ENCODE data around the gene USP10.

Gene USP10

DNA sequence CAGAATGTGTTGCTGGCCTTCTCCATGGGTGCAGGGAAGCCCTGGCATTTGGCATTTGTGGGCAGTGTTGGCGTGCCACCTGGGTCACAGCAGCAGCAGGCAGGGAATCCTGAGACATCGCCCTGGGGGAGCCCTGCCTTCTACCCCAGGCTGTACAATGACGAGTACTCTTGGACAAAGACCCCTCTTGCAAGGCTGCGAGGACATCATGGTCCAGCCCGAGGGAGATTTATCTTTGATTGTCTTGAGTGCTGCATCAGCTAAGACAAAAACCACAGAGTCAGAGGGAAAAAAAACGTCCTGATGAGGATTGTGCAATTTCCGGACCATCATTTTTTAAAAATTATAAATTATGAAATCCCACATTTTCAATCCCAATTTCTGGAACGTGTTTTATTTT lies 123.7 kb downstream of the USP10 start:
- DNase-seq (ENCODE audit: low spot score), result no peak

DNA sequence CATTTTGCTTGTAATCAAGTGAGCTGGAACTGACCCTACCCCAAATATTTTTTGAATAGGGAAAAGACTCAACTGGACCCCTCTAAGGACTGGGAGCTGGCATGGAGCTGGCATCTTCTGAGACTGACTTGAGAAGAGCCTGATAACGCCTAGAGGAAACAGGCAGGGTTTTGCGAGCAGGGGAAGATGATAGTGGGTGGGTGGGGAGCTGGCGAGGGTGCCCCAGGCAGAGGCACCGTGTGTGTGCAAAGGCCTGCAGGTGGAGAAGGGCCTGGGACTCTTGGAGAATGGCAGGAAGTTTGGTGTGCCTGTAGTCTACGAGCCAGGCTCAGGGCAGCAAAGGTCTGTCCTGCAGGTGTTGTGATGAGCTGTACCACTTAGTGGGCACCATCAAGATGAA lies 124.1 kb downstream of the USP10 start:
- no peak for DNase-seq (ENCODE audit: low spot score)

DNA sequence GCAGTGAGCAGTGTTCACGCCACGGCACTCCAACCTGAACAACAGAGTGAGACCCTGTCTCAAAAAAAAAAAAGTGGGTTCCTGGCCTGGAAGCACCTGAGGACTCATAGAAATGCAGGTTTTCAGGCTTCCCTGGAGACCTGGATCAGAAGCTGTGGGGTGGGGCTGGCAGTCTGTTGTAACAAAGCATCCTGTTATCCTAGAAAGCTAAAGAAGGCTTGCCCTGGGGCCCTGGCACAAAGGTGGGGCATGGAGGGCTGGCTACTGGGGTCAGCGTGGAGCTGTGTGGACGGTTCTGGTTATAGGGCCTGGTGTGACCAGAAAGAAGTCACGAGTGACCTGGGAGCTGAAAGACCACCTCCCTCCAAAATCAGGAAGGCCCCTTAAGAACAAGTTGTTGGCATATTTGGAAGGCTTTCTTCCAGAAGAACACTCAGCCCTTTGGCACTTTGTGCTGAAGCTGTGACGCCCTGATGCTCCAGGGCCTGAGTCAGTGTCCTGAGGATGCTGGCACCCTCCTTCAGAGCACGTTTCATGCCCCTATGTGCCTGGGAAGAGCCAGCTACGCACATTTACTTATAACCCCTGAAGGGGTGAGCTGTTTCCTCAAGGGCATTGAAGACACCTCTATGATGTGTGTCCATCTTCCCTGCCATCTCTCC lies 126.2 kb downstream of the USP10 start:
- DNase-seq (ENCODE audit: low spot score), result no peak

DNA sequence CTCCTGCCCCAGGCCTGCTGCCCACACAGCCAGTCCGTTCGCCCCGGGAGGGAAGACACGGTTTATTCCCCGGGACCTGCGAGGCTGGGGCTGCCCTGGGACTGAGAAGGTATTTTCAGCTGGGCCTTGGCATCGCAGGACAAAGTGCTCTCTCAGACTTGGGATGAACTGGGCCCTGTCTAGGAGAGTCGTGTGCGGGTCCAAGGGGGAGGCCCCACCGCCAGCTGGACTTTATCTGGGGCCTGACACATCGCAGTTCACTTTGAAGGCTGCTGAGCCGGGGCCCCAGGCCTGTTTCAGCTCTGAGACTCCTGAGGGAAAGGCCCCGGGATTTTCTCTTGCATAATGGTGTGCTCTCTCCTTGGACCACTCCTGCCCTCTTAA lies 126.8 kb downstream of the USP10 start:
- no peak for DNase-seq (ENCODE audit: low spot score)

DNA sequence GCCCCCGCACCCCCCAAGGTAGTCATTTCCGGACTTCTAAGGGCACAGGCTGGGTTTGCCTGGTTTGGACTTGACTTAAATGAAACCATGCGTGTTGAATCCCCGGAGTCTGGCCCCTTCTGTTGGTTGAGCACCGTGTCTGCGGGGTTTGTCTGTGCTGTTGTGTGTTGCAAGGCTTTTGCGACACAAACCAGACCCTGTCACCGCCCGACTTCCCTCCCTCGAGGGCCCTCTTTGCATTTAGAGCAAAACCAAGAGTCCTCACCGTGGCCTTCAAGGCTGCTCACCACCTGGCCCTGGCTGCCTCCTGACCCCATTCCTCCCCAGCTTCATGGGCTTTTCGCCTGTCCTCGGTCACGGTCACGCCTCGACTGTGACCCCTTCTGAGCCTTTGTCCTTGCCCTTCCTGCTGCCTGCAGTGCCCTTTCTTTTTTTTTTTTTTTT lies 127.4 kb downstream of the USP10 start:
- no peak for DNase-seq (ENCODE audit: low spot score)

DNA sequence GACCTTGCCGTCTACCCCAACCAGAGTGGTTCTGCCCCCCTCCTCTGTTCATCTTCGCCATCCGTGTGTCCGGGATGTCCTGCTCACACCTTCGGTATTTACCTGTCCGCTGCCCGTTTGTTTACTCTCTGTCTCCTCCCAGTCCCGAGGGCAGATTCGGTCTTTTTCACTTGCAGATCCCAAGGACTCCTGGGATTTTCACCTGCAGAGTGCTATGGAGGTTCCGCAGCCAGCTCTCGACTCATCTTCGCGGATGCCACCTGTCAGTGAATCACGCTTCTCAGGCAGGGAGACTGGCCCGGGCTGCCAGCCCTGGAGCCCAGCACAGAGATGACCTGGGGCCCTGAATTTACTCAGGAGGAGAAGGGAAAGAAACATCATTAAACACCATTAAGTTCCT lies 128.1 kb downstream of the USP10 start:
- no peak for DNase-seq (ENCODE audit: low spot score)

DNA sequence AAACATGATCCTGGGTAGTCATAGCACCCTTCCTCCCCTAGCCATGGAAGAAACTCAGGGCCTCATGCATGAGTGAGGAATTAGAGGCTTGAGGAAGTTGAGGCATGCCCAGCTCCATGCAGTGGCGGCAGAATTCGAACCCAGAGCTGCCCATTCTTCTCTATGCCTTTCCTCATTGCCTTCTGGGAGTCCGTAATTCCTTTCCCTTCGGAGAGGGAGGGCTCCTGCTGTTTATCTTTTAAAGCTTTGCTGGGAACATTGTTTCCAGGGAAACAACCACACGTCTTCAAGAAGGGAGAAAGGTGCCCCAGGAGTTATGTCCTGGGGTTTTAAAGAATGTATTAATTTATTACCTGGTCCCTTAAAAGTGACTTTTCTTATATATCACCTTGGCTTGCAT lies 128.5 kb downstream of the USP10 start:
- no peak for DNase-seq (ENCODE audit: low spot score)

Measured in LoVo (cell line).